Measurements from ENCODE around the gene SHISA6. TPM values are rescaled to one million over a fixed set of nuclear protein-coding genes. Genes with fewer than 3 reads are reported as not detected.

SHISA6 gene
- total RNA-seq, 2 donors from 2014 or later = 0.07 TPM; not detected in 1

DNA sequence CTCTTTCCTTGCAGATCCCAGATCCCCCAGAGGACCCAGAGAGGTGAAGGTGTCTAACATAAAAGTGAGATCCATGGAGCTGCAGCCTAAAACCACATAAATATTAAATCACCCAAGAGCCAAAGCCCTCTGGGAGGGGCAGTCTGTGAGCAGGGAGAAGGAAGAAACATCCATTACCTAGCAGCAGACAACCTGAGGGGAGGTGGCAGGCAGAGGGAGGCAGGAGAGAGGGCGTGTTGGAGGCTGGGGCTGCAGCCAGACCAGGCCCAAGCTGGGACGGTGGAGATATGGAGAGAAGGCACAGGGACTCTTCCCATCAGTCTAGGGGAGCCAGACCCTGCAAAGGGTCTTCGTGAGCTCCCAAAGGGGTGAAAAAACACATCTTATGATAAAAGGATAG is 101.1 kb downstream of the SHISA6 start:
- no peak for DNase-seq (ENCODE audit: low spot score)

DNA sequence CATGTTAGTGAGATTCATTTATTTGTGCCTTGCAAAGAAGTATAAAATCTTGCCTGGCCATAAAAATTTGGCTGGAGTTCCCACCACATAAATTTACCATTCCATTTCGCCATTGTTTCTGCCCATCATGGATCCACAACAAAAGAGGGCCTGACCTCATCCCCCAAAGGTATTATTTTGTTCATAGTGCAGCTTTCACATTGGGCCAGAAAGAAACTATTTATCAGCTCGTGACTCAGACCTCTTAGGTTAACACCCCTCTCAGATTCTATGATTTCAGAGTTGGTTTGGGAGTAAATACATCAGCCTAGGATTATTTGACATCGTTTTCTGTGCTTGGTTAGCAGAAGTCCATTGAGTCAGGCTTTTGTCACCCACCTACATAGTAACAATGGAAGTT is 108.1 kb downstream of the SHISA6 start:
- TF ChIP-seq, protein P1, sequence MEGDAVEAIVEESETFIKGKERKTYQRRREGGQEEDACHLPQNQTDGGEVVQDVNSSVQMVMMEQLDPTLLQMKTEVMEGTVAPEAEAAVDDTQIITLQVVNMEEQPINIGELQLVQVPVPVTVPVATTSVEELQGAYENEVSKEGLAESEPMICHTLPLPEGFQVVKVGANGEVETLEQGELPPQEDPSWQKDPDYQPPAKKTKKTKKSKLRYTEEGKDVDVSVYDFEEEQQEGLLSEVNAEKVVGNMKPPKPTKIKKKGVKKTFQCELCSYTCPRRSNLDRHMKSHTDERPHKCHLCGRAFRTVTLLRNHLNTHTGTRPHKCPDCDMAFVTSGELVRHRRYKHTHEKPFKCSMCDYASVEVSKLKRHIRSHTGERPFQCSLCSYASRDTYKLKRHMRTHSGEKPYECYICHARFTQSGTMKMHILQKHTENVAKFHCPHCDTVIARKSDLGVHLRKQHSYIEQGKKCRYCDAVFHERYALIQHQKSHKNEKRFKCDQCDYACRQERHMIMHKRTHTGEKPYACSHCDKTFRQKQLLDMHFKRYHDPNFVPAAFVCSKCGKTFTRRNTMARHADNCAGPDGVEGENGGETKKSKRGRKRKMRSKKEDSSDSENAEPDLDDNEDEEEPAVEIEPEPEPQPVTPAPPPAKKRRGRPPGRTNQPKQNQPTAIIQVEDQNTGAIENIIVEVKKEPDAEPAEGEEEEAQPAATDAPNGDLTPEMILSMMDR (IDR thresholded peaks at IDR 0.05) = no peak
- Histone ChIP-seq H3K27me3 (no peaks in the 10 kb centered on the region), H3K27ac (no peak overlapping the region), H3K4me1 (no peaks in the 10 kb centered on the region), H3K36me3 (no peaks in the 10 kb centered on the region), H3K9me3 (no peaks in the 10 kb centered on the region), H3K4me3 (no peak overlapping the region)
- DNase-seq (ENCODE audit: low spot score) = no peak

More for the DNA sequence above, 101.1 kb downstream of the SHISA6 start:
- H3K27me3 ChIP-seq = no peaks in the 10 kb centered on the region
- TF ChIP-seq, protein P1 (IDR thresholded peaks at IDR 0.05) = no peak
- H3K27ac ChIP-seq = no peak overlapping the region
- no peaks in the 10 kb centered on the region for H3K4me1 ChIP-seq
- H3K36me3 ChIP-seq = no peaks in the 10 kb centered on the region
- H3K9me3 ChIP-seq = no peaks in the 10 kb centered on the region
- no peak overlapping the region for H3K4me3 ChIP-seq

DNA sequence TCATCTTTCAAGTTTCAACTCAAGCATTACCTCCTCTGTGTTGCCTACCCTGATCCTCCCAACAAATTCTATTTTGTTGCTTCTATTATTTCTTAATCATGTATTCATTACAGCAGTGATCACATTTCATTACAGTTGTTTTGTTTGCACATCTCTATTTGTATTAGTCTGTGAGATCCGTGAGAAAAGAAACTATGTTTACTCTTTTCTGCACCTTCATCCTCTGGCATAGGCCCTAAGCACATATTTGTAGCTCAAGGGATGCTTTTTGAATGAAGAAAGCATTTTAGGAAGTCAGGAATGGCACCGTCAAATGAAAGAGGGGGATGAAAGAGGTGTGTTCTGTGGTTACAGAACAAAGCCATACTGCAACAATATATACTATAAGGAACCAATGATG is 110.5 kb downstream of the SHISA6 start:
- Histone ChIP-seq H3K27me3 (no peaks in the 10 kb centered on the region), H3K4me3 (no peak overlapping the region), H3K9me3 (no peaks in the 10 kb centered on the region), H3K4me1 (no peaks in the 10 kb centered on the region), H3K36me3 (no peaks in the 10 kb centered on the region), H3K27ac (no peak overlapping the region)
- TF ChIP-seq, protein P1 (IDR thresholded peaks at IDR 0.05) = no peak
- DNase-seq (ENCODE audit: low spot score) = no peak

DNA sequence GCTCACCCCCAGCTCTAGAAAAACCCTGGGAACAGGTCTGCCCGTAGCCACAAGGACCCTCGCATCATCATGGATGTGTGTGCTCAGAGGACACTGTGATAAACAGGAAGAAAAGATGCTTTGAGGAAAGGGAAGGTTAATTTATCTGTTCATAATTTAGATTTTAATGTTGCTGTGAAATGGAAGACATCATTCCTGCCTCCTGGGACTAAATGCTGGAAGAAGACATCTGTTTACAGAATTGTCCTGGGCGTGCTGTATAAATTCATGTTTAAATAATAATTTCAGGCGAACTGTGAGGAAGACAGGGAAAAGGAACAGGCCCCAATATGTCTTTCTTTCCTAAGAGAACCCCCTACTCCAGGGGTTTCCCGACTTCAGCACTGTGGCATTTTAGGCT is 112.6 kb downstream of the SHISA6 start:
- Histone ChIP-seq H3K27me3 (no peaks in the 10 kb centered on the region), H3K4me3 (no peak overlapping the region), H3K4me1 (no peaks in the 10 kb centered on the region), H3K36me3 (no peaks in the 10 kb centered on the region), H3K27ac (no peak overlapping the region), H3K9me3 (no peaks in the 10 kb centered on the region)
- TF ChIP-seq, protein P1 (IDR thresholded peaks at IDR 0.05) = no peak
- no peak for DNase-seq (ENCODE audit: low spot score)

DNA sequence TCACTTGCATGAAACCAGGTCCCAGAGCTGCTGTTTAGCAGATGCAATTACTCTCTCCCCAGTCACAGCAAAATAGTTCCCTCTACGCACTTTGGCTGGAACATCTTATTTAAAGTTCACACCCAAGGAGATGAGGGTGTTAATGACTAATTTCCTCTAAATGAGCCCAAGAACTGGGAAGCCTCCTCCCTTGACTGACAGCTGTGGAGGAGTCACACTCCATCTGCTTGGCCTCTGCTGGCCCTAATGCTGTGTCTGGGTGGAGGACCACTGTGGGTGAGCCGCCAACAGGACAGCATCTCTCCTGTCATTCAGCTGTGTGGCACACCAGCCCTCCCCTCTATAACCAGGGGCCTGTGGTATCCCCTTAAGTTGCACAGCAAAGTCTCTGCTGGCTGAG is 115.4 kb downstream of the SHISA6 start:
- TF ChIP-seq, protein P1 (IDR thresholded peaks at IDR 0.05) = no peak
- no peak overlapping the region for H3K27ac ChIP-seq

DNA sequence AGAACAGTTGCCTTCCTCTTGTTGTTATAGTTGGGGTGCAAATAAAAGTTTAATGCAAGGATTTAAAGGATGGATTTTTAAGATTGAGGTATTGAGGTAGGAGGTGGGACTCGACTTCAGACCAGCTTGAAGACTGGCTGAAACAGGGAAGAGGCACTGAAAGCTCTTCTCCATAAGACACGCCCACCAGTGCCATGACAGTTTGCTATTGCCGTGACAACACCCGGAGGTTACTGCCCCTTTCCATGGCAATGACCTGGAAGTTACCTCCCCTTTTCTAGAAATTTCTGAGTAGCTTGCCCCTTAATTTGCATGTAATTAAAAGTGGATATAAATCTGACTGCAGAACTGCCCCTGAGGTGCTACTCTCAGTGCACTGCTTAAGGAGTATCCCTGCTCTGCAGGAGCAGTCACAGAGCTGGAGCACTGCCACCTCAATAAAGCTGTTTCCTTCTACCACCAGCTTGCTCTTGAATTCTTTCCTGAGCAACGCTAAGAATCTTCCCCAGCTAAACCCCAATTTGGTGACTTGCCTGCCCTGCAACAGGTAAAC is 122.6 kb downstream of the SHISA6 start:
- no peaks in the 10 kb centered on the region for H3K27me3 ChIP-seq
- TF ChIP-seq, protein P1 (IDR thresholded peaks at IDR 0.05) = no peak
- H3K4me1 ChIP-seq = no peaks in the 10 kb centered on the region
- no peaks in the 10 kb centered on the region for H3K36me3 ChIP-seq
- H3K27ac ChIP-seq = no peak overlapping the region
- H3K4me3 ChIP-seq = no peak overlapping the region
- H3K9me3 ChIP-seq = no peaks in the 10 kb centered on the region
- no peak for DNase-seq (ENCODE audit: low spot score)

More for the DNA sequence above, 115.4 kb downstream of the SHISA6 start:
- H3K36me3 ChIP-seq = no peaks in the 10 kb centered on the region
- no peak for DNase-seq (ENCODE audit: low spot score)
- H3K4me1 ChIP-seq = no peaks in the 10 kb centered on the region
- H3K4me3 ChIP-seq = no peak overlapping the region
- no peaks in the 10 kb centered on the region for H3K27me3 ChIP-seq
- H3K9me3 ChIP-seq = no peaks in the 10 kb centered on the region
